ENCODE measurements around the gene MAP1LC3B.

DNA sequence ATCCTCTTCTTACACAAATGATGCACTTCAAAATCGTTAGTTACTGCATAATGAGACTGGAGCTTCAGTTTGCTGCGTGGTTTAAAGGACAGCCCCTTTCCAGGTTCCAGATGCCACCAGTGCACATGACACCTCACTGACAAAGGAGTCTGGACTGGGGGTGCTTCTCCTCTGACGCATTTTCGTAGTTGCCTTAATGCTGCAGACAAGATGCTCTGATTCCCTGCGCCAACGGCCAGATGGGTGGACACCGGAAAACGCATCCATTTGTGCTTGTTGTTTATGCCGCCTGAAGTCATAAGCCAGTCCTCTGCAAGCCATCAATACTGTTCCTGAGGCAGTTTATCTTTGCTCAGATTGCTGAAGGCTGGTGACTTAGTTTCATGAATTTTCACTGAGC lies 24.6 kb upstream of the MAP1LC3B start:
- TF ChIP-seq ISL1 (CRISPR knock-in tag; IDR thresholded peaks at IDR 0.05), result no peak
- TF ChIP-seq OSR1 (CRISPR knock-in tag; IDR thresholded peaks at IDR 0.05), result no peak
- TF ChIP-seq, protein P1, sequence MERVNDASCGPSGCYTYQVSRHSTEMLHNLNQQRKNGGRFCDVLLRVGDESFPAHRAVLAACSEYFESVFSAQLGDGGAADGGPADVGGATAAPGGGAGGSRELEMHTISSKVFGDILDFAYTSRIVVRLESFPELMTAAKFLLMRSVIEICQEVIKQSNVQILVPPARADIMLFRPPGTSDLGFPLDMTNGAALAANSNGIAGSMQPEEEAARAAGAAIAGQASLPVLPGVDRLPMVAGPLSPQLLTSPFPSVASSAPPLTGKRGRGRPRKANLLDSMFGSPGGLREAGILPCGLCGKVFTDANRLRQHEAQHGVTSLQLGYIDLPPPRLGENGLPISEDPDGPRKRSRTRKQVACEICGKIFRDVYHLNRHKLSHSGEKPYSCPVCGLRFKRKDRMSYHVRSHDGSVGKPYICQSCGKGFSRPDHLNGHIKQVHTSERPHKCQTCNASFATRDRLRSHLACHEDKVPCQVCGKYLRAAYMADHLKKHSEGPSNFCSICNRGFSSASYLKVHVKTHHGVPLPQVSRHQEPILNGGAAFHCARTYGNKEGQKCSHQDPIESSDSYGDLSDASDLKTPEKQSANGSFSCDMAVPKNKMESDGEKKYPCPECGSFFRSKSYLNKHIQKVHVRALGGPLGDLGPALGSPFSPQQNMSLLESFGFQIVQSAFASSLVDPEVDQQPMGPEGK (CRISPR knock-in tag; IDR thresholded peaks at IDR 0.05; ENCODE audit: borderline replicate concordance), result no peak
- no peak for TF ChIP-seq BACH2 (CRISPR knock-in tag; IDR thresholded peaks at IDR 0.05; ENCODE audit: borderline replicate concordance)
- TF ChIP-seq ZFP30 (CRISPR knock-in tag; IDR thresholded peaks at IDR 0.05), result no peak
- TF ChIP-seq ZNF70 (CRISPR knock-in tag; IDR thresholded peaks at IDR 0.05), result no peak
- TF ChIP-seq ZFP3 (CRISPR knock-in tag; IDR thresholded peaks at IDR 0.05), result no peak
- TF ChIP-seq PPARA (CRISPR knock-in tag; IDR thresholded peaks at IDR 0.05; ENCODE audit: borderline replicate concordance), result no peak
- no peak for TF ChIP-seq SNAI2 (CRISPR knock-in tag; IDR thresholded peaks at IDR 0.05)
- no peak for TF ChIP-seq TOX (CRISPR knock-in tag; IDR thresholded peaks at IDR 0.05; ENCODE audit: borderline replicate concordance)
- TF ChIP-seq, protein P2, sequence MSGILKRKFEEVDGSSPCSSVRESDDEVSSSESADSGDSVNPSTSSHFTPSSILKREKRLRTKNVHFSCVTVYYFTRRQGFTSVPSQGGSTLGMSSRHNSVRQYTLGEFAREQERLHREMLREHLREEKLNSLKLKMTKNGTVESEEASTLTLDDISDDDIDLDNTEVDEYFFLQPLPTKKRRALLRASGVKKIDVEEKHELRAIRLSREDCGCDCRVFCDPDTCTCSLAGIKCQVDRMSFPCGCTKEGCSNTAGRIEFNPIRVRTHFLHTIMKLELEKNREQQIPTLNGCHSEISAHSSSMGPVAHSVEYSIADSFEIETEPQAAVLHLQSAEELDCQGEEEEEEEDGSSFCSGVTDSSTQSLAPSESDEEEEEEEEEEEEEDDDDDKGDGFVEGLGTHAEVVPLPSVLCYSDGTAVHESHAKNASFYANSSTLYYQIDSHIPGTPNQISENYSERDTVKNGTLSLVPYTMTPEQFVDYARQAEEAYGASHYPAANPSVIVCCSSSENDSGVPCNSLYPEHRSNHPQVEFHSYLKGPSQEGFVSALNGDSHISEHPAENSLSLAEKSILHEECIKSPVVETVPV (CRISPR knock-in tag; IDR thresholded peaks at IDR 0.05), result no peak
- no peak for TF ChIP-seq ZC3H10 (CRISPR knock-in tag; IDR thresholded peaks at IDR 0.05)

Data from SK-N-SH treated with all-trans-retinoic acid at 6 μM for 48 hours (cell line).